OCI-LY7 (cell line): ENCODE results near the gene USB1. TPM values are rescaled to one million over a fixed set of nuclear protein-coding genes. Genes with fewer than 3 reads are reported as not detected.

Experiments used
- BruUV-seq: library from RNA; stranded (reverse); fragments of 400-500 nt; replicated peaks from 2 replicates; lab custom pipeline; 2021; lab: Mats Ljungman, UMichigan
- CTCF ChIA-PET: fragments of 300-600 bp; sonication (Branson Sonifier 250); formaldehyde crosslinking; loops from one replicate; lab custom pipeline; 2022; ENCODE audit warnings: antibody characterized with exemption; ENCODE audit not compliant: unreplicated experiment; lab: Charles Lee
- POLR2A ChIA-PET: fragments of 300-600 bp; sonication (Branson Sonifier 250); formaldehyde crosslinking; loops from one replicate; lab custom pipeline; 2022; ENCODE audit warnings: antibody characterized with exemption; lab: Charles Lee
- DNase-seq: peaks from one replicate; pipeline ENCODE4 v3.0.0-alpha.2; 2015; ENCODE audit warnings: low spot score
- H2AFZ ChIP-seq: fragments of 200-600 bp; sonication (generic), shearing (Covaris generic); 2 replicates; pipeline ENCODE4 v1.6.1; 2014; ENCODE audit warnings: mild to moderate bottlenecking, antibody characterized with exemption, low read length, moderate library complexity
- H3K27ac ChIP-seq: fragments of 200-600 bp; sonication (generic); 2 replicates; pipeline ENCODE4 v1.5.1; 2014; ENCODE audit warnings: mixed run types, low read depth, mild to moderate bottlenecking, moderate library complexity, low read length, inconsistent platforms; ENCODE audit not compliant: poor library complexity, severe bottlenecking
- H3K36me3 ChIP-seq: fragments of 200-600 bp; sonication (generic); 2 replicates; pipeline ENCODE4 v1.6.1; 2014; ENCODE audit warnings: mild to moderate bottlenecking, antibody characterized with exemption, low read length, moderate library complexity, mixed read lengths; ENCODE audit not compliant: insufficient read depth
- H3K4me1 ChIP-seq: fragments of 200-600 bp; sonication (generic); 2 replicates; pipeline ENCODE4 v1.5.1; 2014; ENCODE audit warnings: mild to moderate bottlenecking, low read length; ENCODE audit not compliant: insufficient read depth, poor library complexity, severe bottlenecking
- H3K4me2 ChIP-seq: fragments of 200-600 bp; sonication (generic); 2 replicates; pipeline ENCODE4 v1.6.1; 2014; ENCODE audit warnings: mild to moderate bottlenecking, low read length
- H3K4me3 ChIP-seq: fragments of 200-600 bp; sonication (generic); 2 replicates; pipeline ENCODE4 v1.5.1; 2014; ENCODE audit warnings: mild to moderate bottlenecking, low read depth, low read length; ENCODE audit not compliant: poor library complexity, severe bottlenecking
- H3K79me2 ChIP-seq: fragments of 200-600 bp; sonication (generic); 2 replicates; pipeline ENCODE4 v1.6.1; 2016; ENCODE audit warnings: low read depth, mild to moderate bottlenecking, low read length, moderate library complexity, mixed read lengths; ENCODE audit not compliant: insufficient read depth
- H3K9me2 ChIP-seq: fragments of 200-600 bp; sonication (generic); 2 replicates; pipeline ENCODE4 v1.6.1; 2016; ENCODE audit warnings: mild to moderate bottlenecking, low read length, mixed read lengths; ENCODE audit not compliant: insufficient read depth
- H3K9me3 ChIP-seq: fragments of 200-600 bp; sonication (generic); 2 replicates; pipeline ENCODE4 v1.6.1; 2014; ENCODE audit warnings: mild to moderate bottlenecking, mixed run types, low read length, mixed read lengths
- H4K20me1 ChIP-seq: fragments of 200-600 bp; sonication (generic); 2 replicates; pipeline ENCODE4 v1.6.1; 2014; ENCODE audit warnings: mild to moderate bottlenecking, antibody characterized with exemption, low read length, moderate library complexity, mixed read lengths; ENCODE audit not compliant: insufficient read depth
- CTCF ChIP-seq: fragments of 200-600 bp; sonication (generic); conservative IDR thresholded peaks from 2 replicates; pipeline ENCODE4 v1.5.1; 2014; ENCODE audit warnings: mild to moderate bottlenecking, antibody characterized with exemption, low read length, moderate library complexity, mixed read lengths
- EZH2phosphoT487 ChIP-seq: fragments of 200-600 bp; sonication (generic); IDR thresholded peaks from 2 replicates; pipeline ENCODE4 v1.6.1; 2018; ENCODE audit warnings: low read depth, borderline replicate concordance, mild to moderate bottlenecking, mixed run types, antibody characterized with exemption, low read length, moderate library complexity, mixed read lengths
- intact Hi-C: fragments of 100-400 bp; cut with micrococcal nuclease; formaldehyde crosslinking; loops from one replicate; pipeline ENCODE4 v1.10.0; 2022; ENCODE audit not compliant: unreplicated experiment
- total RNA-seq, 2 experiments: library from RNA; depleted of rRNA in 1 of 2; stranded (reverse); fragments of >200 nt in 1 of 2; shearing (Covaris generic) in 1 of 2; gene quantifications; 2 replicates each; pipeline ENCODE4 v1.2.3, GENCODE V29; 2014 to 2022

The USB1 gene
- total RNA-seq, 2 experiments from 2014 or later: 12.5 to 48.3 TPM

DNA sequence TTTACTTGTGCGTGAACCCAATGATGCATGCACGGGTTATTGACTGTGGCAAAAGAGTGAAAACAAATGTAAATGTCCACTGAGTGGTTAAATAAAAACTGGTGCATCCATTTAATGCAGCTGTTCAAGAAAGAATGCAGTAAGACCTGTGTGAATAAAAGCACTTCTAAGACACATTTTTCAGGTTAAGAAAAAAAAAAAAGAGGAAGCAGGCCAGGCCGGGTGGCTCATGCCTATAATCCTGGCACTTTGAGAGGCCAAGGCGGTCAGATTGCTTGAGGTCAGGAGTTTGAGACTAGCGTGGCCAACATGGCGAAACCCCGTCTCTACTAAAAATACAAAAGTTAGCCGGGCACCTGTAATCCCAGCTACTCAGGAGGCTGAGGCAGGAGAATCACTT is 42.1 kb upstream of the USB1 start:
- Histone ChIP-seq H3K4me3 (no peak overlapping the region), H3K4me2 (no peak overlapping the region), H4K20me1 (no peaks in the 10 kb centered on the region), H2AFZ (no peak overlapping the region), H3K9me2 (no peaks in the 10 kb centered on the region), H3K4me1 (no peaks in the 10 kb centered on the region), H3K79me2 (no peaks in the 10 kb centered on the region), H3K27ac (no peak overlapping the region), H3K36me3 (no peaks in the 10 kb centered on the region), H3K9me3 (no peaks in the 10 kb centered on the region)
- intact Hi-C loops: no loop called here
- POLR2A ChIA-PET: no interaction called here
- no peak for DNase-seq
- no peak for TF ChIP-seq EZH2phosphoT487
- TF ChIP-seq CTCF: no peak
- BruUV-seq: no TSS peak
- CTCF ChIA-PET: no interaction called here

GRCh38 chr16:57959804-57960203 is 41.4 kb upstream of the USB1 start:
- H3K79me2 ChIP-seq: no peaks in the 10 kb centered on the region
- H3K4me3 ChIP-seq: no peak overlapping the region
- POLR2A ChIA-PET: no interaction called here

More at GRCh38 chr16:57959804-57960203, 41.4 kb upstream of the USB1 start:
- H3K36me3 ChIP-seq: no peaks in the 10 kb centered on the region
- H3K4me1 ChIP-seq: no peaks in the 10 kb centered on the region
- intact Hi-C loops: no loop called here
- no peak overlapping the region for H3K4me2 ChIP-seq
- H4K20me1 ChIP-seq: no peaks in the 10 kb centered on the region
- no peak for DNase-seq
- no peaks in the 10 kb centered on the region for H3K9me2 ChIP-seq
- CTCF ChIA-PET: no interaction called here
- TF ChIP-seq EZH2phosphoT487 (no peak), CTCF (no peak)
- no peak overlapping the region for H2AFZ ChIP-seq
- BruUV-seq: no TSS peak
- H3K9me3 ChIP-seq: no peaks in the 10 kb centered on the region
- H3K27ac ChIP-seq: no peak overlapping the region
